Thymus (tissue), 11 donors: ENCODE results near the gene SPDYE1. TPM values are rescaled to one million over a fixed set of nuclear protein-coding genes. Genes with fewer than 3 reads are reported as not detected.

Source experiments
- DNase-seq, 9 donors: peaks; one replicate each; pipeline ENCODE4 v3.0.0-alpha.2; 2013; ENCODE audit warnings: low spot score in 9 of 9, low read depth in 6 of 9, missing footprints in 1 of 9
- H3K27ac ChIP-seq, 2 donors: one replicate each; pipeline ENCODE4 v1.5.1; 2013; ENCODE audit warnings: control low read depth in 1 of 2, low read depth in 1 of 2, low read length in 1 of 2, mild to moderate bottlenecking in 1 of 2, moderate library complexity in 1 of 2
- H3K27me3 ChIP-seq, 2 donors: one replicate each; pipeline ENCODE4 v1.5.1; 2013; ENCODE audit warnings: low read length in 1 of 2; ENCODE audit not compliant: control insufficient read depth in 2 of 2, insufficient read depth in 1 of 2
- H3K36me3 ChIP-seq, 2 donors: one replicate each; pipeline ENCODE4 v1.5.1; 2013; ENCODE audit warnings: low read length in 1 of 2, mild to moderate bottlenecking in 1 of 2, moderate library complexity in 1 of 2; ENCODE audit not compliant: control insufficient read depth in 2 of 2, insufficient read depth in 2 of 2
- H3K4me1 ChIP-seq, 2 donors: one replicate each; pipeline ENCODE4 v1.5.1; 2013; ENCODE audit warnings: low read length in 2 of 2; ENCODE audit not compliant: control insufficient read depth in 2 of 2, insufficient read depth in 2 of 2
- H3K4me3 ChIP-seq, 2 donors: one replicate each; pipeline ENCODE4 v1.5.1; 2013; ENCODE audit warnings: low read length in 2 of 2, control low read depth in 1 of 2, mild to moderate bottlenecking in 1 of 2
- H3K9me3 ChIP-seq, 2 donors: one replicate each; pipeline ENCODE4 v1.5.1; 2013; ENCODE audit warnings: low read length in 1 of 2, mild to moderate bottlenecking in 1 of 2; ENCODE audit not compliant: control insufficient read depth in 2 of 2, insufficient read depth in 1 of 2
- whole genome bisulfite sequencing: extraction: QIAGEN DNeasy Blood & Tissue Kit; methylation state at CpG from one replicate; pipeline ENCODE4 v1.1.7; 2013; 5-methylcytosine and 5-hydroxymethylcytosine counted together
- polyA plus RNA-seq: library from polyadenylated mRNA; stranded (reverse); fragments of 200-250 nt; gene quantifications from one replicate; pipeline ENCODE4 v1.2.3, GENCODE V29; 2013
- total RNA-seq: library from RNA; stranded (reverse); fragments of 120-200 nt; gene quantifications from one replicate; pipeline ENCODE4 v1.2.4, GENCODE V29; 2013
- donor health status: healthy.

The SPDYE1 gene
- total and polyA plus RNA-seq, 2 donors = not detected

DNA sequence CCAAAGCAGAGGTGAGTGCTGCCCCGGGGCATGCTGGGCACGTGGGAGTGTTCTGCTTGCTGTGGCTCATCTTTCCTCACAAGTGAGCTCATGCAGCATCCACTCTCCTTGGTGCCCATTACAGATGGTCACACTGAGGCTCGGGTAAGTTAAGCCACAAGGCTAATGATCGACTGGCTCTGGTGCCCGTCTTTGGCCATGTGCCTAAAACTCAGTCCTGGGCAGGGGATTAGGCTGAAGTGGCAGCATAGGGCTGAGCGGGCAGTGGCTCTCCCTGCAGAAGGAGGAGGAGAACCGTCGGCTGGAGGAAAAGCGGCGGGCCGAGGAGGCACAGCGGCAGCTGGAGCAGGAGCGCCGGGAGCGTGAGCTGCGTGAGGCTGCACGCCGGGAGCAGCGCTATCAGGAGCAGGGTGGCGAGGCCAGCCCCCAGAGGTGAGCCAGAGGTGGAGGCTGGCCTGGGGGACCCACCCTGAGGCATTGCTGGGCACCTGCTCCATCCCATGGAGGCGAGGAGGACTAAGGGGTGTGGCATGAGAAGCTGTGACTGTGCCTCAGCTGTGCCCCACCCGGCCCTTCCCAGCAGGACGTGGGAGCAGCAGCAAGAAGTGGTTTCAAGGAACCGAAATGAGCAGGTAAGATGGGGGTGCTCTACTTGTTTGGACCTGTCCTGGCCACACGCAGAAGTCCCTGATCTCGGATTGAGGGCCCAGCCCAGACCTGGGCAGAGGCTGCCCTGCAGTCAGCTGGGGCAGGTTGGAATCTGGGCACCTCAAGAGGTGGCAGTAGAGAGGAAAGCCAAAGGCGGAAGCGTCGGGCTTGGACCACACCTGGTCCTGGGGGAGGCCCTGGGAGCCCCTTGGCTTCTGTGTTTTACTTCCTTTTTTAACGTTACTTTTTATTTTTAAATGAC, 60.4 kb downstream of the SPDYE1 start:
- no peaks in the 10 kb centered on the region for H3K9me3 ChIP-seq
- H3K4me1 ChIP-seq = peaks cover 0 to 3% of the 10 kb centered on the region in 2 donors
- no peak overlapping the region for H3K4me3 ChIP-seq
- 96% methylated on average over 30 of the region's 30 CpGs for WGBS
- peaks cover 69 to 84% of the 10 kb centered on the region in 2 donors for H3K36me3 ChIP-seq
- no peak for DNase-seq
- H3K27ac ChIP-seq = no peak overlapping the region
- H3K27me3 ChIP-seq = no peaks in the 10 kb centered on the region

DNA sequence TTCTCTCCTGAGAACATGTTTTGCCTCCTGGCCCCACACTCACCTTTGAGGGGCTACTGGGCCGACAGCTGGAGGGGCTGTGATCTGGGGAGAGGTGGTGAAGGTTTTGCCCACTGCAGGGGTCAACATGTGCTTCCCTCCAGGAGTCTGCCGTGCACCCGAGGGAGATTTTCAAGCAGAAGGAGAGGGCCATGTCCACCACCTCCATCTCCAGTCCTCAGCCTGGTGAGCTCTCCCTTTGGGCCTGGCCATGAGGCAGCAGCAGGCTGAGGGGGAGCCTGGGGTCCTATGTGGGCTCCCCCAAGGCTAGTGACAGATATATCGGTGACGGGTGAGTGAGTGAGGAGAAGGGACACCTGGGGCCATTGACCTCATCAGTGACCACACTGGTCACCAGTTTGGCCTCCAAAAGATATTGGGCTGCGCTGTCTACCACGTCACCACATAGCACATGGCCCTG, 61.1 kb downstream of the SPDYE1 start:
- Histone ChIP-seq H3K4me1 (peaks cover 0 to 7% of the 10 kb centered on the region in 2 donors), H3K9me3 (no peaks in the 10 kb centered on the region), H3K4me3 (no peak overlapping the region), H3K36me3 (peaks cover 68 to 79% of the 10 kb centered on the region in 2 donors), H3K27ac (peak overlapping the region in 1 of 2 donors; percentile 78), H3K27me3 (peaks cover 0 to 4% of the 10 kb centered on the region in 2 donors)
- 94% methylated on average over 7 of the region's 7 CpGs for WGBS
- no peak for DNase-seq

DNA sequence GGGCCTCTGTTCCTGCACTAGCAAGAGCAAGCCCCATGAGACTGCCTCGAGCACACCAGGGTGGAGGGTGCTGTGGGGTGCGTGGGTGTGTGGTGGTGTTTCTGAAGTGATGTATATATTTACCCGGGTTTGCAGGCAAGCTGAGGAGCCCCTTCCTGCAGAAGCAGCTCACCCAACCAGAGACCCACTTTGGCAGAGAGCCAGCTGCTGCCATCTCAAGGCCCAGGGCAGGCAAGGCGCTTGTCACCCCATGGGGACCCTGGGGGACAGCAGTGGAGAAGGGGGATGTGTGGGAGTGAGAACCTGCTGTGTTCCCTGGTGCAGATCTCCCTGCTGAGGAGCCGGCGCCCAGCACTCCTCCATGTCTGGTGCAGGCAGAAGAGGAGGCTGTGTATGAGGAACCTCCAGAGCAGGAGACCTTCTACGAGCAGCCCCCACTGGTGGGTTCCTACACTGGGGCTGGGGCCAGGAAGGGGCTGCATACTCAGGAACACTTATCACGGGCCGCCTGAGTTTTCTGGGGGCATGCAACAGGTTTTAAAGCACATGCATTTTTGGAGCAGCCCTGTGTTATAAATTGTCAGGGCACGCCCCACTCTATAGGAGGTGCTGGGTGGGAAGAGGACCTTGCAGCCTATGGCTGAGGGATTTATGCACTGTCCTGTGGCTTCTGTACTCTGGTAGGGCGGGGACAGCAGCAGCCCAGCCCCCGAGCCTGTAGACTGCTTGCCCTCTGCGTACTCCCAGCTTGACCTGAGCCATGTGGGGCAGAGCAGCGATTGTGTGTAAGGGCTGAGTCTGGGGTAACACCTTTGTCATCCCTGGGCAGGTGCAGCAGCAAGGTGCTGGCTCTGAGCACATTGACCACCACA, 61.8 kb downstream of the SPDYE1 start:
- H3K27me3 ChIP-seq = peaks cover 0 to 11% of the 10 kb centered on the region in 2 donors
- WGBS = 90% methylated on average over 14 of the region's 14 CpGs
- no peaks in the 10 kb centered on the region for H3K9me3 ChIP-seq
- peaks cover 68 to 77% of the 10 kb centered on the region in 2 donors for H3K36me3 ChIP-seq
- H3K4me3 ChIP-seq = no peak overlapping the region
- H3K4me1 ChIP-seq = peaks cover 0 to 12% of the 10 kb centered on the region in 2 donors
- peak in 1 of 9 donors; percentile 47 for DNase-seq
- H3K27ac ChIP-seq = no peak overlapping the region

Other genes with a start within 250 kb of the SPDYE1 start
- 42.3 TPM for gene BLVRA, start 239.2 kb upstream of the SPDYE1 start, total RNA-seq
- gene BLVRA, start 239.2 kb upstream of the SPDYE1 start, polyA plus RNA-seq = 95.4 TPM
- 107 TPM for gene MRPS24, start 128.4 kb upstream of the SPDYE1 start, total RNA-seq
- gene MRPS24, start 128.4 kb upstream of the SPDYE1 start, polyA plus RNA-seq = 80.5 TPM
- 12.2 TPM for gene URGCP, start 91.3 kb upstream of the SPDYE1 start, total RNA-seq
- gene URGCP, start 91.3 kb upstream of the SPDYE1 start, polyA plus RNA-seq = 14.6 TPM
- gene UBE2D4, start 71.5 kb upstream of the SPDYE1 start, total RNA-seq = 6.7 TPM
- gene UBE2D4, start 71.5 kb upstream of the SPDYE1 start, polyA plus RNA-seq = 10.2 TPM
- gene DBNL, start 46.8 kb downstream of the SPDYE1 start, total RNA-seq = 113 TPM
- gene DBNL, start 46.8 kb downstream of the SPDYE1 start, polyA plus RNA-seq = 116 TPM
- gene PGAM2, start 67.7 kb downstream of the SPDYE1 start, total RNA-seq = 31.0 TPM
- gene PGAM2, start 67.7 kb downstream of the SPDYE1 start, polyA plus RNA-seq = 5.7 TPM
- 20.6 TPM for gene POLM, start 84.6 kb downstream of the SPDYE1 start, total RNA-seq
- gene POLM, start 84.6 kb downstream of the SPDYE1 start, polyA plus RNA-seq = 38.6 TPM
- gene AEBP1, start 106.4 kb downstream of the SPDYE1 start, total RNA-seq = 57.4 TPM
- 126 TPM for gene AEBP1, start 106.4 kb downstream of the SPDYE1 start, polyA plus RNA-seq
- 79.6 TPM for gene POLD2, start 125.7 kb downstream of the SPDYE1 start, total RNA-seq
- gene POLD2, start 125.7 kb downstream of the SPDYE1 start, polyA plus RNA-seq = 44.0 TPM
- 0.57 TPM for gene MYL7, start 143.4 kb downstream of the SPDYE1 start, total RNA-seq
- 0.73 TPM for gene MYL7, start 143.4 kb downstream of the SPDYE1 start, polyA plus RNA-seq
- gene GCK, start 191.5 kb downstream of the SPDYE1 start, total RNA-seq = 0.24 TPM
- 0.30 TPM for gene GCK, start 191.5 kb downstream of the SPDYE1 start, polyA plus RNA-seq
- 44.0 TPM for gene YKT6, start 203.1 kb downstream of the SPDYE1 start, total RNA-seq
- gene YKT6, start 203.1 kb downstream of the SPDYE1 start, polyA plus RNA-seq = 38.9 TPM